GM15510 (cell line): Measurements from ENCODE around the gene TOMM7.

Experiments
- POLR2A ChIP-seq: IDR thresholded peaks from 3 replicates; pipeline ENCODE4 v1.6.1; 2011; ENCODE audit warnings: borderline replicate concordance; ENCODE audit not compliant: insufficient read length; ENCODE audit errors: extremely low read depth

The TOMM7 gene

DNA sequence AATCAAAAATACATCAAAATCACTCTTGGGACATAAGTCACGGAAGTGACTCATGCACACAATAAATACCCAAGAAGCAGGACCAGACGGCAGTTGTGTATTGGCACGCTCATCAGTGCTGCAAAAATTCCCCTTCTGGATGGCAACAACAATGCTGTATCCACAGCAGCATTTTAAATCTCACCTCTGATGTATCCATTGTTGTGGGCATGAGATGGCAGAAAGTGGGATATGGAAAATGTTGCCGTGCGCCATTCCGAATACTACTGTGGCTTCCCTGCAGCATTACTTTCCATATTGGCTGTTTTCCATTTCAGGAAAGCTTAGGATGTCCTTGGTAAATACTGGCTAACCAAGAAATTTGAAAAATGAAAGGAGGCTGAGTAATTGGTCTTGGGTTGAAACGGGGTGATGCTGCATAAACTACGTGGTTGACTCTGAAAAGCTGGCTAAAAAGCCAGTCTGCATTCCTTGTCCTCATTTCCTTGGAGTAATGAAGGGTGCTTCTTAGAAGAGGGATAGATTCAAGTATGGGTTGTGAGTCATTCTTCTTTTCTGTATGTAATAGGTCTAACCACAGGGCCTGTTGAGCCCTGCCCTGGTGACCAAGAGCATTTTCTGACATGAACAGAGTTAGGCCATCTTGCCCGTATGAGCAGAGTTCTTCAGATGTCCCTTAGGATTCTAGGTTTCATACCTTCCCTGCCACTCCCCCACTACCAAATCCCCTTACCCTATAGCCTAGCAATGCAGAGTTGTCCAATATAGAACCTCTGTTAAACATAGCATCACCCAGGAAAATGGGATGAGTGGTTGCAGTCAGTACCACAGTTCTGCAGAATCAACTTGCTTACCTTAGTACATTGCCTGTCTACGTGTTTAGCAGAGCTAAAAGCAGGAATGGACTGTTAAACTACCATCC, 36.3 kb upstream of the TOMM7 start:
- TF ChIP-seq POLR2A = peak; percentile 28

DNA sequence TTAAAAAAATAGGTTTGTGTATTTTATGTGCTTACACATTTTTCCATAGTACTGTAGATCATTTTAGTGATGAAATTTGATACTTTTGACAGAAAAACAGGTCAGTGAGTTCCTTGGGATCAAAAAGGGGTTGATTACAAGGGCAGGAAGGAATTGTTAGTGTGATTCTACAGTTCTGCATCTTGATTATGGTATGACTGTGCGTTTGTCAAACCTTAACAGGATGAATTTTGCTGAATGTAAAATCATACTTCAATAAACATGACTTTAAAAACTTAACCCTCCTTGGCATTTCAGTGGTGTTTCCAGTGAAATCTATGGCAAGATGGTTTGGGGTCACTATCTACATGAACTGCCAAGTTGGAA, 35.6 kb upstream of the TOMM7 start:
- no peak for TF ChIP-seq POLR2A

DNA sequence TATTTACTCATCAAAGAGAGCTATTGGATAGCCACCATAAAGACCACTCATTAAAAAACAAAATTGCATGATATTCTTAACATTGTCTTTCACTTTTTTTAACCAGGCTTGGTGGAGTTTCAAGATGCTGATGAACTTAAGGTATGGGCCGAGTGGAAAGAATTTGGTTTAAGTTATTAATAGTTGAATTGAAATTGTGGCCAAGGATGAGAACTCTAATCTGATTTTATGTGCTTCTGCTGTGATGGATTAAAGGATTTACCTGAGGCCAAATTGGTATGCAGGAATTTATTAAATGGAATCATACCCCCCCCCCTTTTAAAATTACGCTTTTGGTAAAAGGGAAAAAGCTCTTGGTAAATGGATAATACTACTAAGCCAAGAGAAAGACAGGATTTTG, 33.8 kb upstream of the TOMM7 start:
- no peak for TF ChIP-seq POLR2A

DNA sequence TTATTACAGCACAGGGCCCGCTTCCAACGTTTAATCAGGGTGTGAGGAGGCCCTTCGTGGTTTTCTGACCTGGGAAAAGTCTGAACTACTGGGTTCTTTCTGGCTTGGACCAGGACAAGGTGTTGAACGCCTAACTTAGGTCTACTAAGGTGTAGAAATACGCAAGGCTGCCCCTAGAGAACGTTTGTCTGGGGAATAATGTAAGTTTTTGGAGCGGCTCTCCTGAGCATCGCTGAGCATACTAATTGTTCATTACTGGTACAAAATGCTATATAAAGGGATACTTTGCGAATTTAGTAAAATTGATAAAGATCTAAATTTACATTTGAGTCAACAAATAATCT, 32.4 kb upstream of the TOMM7 start:
- no peak for TF ChIP-seq POLR2A

DNA sequence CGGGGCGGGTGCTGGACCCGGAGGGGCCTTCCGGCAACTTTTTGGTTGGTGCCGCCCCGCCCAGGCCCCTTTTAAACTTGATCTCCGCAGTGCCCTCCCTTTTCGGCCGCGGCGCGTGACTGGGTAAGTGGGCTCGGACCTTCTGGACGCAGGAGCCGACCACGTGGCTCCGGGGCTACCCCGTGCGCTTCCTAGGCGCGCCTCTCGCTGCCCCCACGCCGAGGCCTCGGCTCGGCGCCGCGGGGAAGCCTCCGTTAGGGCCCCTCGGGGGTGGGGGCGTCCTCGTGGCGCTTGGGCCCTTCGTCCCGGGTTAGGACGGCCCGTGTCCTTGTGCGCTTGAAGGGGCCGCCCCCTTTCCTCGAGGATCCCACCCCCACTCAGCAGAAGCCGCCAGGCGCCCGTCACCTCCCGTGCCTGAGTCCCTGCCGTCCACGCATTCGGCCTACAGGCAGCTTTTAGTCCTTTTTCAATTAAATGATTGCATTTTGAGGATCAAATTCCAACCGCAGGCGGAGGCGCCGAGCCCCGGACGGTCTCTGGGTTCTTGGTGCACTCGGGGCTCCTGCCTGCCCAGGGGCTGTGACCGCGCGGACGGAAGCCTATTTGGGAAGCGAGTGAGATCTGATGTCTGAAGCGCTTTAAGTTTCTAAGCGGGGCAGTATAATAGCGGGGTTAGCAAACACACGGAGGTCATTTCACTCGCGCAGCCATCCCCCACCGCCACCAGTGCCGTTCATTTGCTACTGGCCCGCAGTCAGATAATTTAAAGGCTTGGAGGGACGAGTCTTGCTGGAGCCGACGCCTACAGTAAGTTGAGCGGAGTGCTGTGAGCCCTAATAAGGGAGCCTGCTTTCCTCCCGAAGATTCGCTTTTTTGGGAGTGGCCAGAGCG, 31.8 kb upstream of the TOMM7 start:
- TF ChIP-seq POLR2A = peak; percentile 93

DNA sequence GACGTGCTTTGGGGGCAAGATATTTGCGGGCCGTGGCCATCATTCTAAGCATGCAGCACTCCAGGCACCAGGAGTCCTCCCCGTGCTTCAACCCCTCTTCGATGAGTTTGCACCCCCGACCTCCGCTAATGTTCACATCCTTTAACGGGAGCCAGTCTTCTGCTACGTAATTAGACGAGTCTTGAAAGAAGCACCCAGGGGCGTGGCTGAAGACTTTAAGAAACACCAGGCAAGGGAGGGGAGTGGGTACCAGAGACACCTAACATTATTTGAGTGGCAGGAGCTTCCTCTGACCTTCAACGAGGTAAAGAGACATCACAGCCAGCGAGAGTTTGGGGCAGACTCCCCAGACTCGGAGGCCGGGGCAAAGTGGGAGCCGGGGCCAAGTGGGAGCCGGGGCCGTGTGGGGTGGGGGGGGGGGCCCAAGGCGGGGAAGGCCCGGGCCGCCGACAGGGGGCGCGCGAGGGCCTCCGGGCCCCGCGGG, 31.1 kb upstream of the TOMM7 start:
- TF ChIP-seq POLR2A = no peak

DNA sequence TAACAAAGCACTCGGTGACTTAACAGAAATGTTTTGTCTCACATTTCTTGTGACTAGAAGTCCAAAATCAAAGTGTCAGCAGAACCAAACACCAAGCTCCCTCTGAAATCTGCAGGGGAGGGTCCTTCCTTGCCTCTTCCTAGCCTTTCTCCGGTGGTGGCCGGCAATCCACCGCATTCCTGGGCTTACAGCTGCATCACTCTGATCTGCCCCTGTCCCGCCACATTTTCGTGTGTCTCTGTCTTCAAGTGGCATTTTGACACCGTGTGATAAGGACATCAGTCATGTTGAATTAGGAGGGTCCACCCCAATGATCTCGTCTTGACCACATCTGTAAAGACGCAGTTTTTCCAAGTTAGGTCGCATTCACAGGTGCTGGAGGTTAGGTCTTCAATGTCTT, 30.5 kb upstream of the TOMM7 start:
- no peak for TF ChIP-seq POLR2A

DNA sequence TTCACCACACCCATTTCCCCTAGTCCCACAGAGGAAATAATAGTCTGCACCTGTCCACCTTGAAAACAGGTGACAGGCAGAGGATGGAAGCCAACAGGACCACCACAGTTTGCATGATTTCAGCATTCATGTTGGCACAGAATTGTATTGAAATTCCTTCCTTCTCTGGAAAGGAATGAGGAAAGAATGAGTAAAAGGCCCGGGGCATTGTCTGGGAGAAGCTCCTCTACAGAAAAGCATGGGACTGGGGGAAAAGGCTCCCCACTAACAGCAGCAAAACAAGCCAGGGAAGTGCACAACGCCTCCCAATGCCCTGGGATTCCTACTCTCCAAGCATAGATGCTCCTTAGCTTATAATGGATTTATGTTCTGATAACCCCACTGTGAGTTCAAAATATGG, 28.5 kb upstream of the TOMM7 start:
- TF ChIP-seq POLR2A = no peak

DNA sequence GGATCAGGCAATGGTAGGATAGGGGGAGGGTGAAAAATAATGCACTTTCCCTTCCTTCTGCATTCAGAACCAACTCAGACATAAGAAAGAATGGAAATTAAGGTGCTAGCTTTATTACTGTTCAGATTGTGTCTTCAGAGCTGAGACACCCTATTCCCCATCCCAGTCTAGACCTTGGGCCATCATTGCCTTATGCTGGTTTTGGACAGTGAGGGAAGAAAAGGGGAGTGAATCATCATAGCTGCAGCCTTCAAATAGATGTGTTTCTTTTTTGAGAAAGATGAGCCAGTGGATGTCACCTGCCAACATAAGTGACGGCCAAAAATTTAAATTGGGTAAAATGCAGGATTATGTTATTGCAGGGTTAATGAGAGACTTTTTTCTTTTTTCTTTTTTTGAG, 27.0 kb upstream of the TOMM7 start:
- TF ChIP-seq POLR2A = no peak

DNA sequence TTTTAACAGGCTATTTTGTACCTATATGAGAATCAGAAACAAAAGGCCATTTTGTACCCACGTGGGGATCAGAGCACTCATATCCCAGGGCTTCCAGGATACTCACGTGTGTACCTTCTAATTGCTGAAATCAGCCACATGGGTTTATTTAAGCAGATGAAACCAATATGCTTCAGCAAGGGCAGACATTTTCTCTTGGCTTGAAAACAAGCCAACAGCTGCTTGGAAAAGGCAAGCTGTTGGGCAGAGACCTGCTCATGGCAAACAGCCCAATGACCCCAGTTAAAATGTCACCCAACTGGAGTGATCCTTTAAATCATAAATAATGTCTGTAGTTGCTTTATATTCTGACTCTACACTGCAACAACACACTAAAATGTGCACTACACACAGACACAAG, 26.5 kb upstream of the TOMM7 start:
- TF ChIP-seq POLR2A = no peak

DNA sequence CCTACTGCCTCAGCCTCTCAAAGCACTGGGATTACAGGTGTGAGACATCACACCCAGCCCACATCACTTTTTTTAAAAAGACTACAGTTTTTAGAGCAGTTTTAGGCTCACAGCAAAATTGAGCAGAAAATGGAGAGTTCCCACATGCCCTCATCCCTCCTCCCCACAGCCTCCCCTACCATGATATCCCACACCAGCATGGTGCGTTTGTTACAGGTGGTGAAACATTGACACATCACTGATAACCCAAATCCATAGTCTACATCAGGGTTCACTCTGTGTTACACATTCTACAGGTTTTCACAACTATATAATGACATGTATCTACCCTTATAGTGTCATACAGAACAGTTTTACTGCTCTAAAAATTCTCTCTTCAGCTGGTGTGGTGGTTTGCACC, 24.3 kb upstream of the TOMM7 start:
- TF ChIP-seq POLR2A = no peak

DNA sequence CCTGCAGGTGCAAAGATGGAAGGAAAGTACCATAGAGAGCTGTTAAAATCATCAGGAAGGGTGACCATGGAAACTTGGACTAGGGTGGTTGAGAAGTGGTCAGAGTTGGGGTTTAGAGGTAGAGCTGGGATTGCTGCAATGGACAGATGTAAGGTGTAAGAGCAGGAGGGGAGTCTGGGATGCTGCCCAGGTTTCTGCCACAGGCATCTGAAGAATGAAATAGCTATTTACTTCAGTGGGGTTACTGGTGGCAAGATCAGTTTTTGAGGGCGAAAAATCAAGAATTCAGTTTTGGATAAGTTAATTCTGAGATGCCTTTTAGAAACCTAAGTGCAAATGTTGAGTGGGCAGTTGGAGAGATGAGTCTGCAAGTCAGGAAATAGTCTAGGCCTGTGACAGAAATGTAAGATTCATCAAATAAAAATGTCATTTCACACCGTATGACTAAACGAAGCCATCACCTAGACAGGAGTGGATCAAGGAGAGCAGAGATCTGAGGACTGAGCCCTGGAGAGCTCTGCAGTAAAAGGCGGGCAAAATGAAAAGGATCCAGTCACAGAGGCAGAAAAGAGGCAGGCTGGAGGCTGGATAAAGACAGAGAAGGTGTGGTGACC, 22.7 kb upstream of the TOMM7 start:
- TF ChIP-seq POLR2A = no peak

DNA sequence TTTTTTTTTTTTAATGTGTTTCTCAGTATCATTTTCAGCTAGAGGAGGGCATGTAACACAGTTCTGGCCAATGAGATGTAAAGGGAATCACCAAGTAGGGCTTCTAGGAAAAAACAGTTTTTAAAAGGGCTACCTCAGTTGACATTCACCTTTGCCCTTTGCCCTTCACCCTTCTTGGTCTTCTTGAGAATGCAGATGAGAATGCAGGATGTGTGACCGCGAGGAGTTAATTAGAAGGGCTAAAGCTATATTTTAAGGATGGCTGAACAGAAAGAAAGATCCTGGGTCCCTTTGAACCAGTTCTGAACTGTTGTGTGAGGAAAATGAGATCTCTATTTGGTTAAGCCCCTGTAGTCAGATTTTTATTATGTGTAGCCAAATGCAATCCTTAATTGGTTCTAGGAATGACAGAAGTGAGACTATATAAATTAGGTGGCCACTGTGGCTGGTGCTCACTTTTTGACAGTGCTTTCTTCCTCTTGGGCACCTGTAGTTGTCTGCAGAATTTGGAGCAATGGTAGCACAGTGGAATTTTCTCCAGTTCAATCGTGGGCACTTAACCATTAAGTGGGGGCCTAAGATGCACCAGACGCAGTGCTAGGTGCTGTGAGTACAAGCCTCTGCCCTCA, 21.1 kb upstream of the TOMM7 start:
- no peak for TF ChIP-seq POLR2A

DNA sequence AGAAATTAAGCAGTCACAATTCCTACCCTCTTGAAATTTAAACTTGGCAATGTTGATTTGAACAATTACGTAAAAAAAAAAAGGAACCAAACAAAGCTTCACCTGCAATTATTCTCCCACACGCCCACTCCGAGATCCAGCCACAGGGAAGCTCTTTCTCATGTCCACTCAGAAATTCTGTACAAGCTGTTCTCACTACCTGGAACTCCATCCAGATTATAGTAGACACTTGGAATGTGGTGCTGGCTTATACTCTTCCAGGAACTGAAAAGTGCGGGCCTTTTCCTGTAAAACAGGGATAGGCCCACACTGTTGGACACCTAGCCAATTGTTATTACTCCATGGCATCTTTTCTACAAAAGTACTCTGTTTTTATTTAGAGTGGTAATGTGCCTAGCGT, 20.3 kb upstream of the TOMM7 start:
- TF ChIP-seq POLR2A = no peak

DNA sequence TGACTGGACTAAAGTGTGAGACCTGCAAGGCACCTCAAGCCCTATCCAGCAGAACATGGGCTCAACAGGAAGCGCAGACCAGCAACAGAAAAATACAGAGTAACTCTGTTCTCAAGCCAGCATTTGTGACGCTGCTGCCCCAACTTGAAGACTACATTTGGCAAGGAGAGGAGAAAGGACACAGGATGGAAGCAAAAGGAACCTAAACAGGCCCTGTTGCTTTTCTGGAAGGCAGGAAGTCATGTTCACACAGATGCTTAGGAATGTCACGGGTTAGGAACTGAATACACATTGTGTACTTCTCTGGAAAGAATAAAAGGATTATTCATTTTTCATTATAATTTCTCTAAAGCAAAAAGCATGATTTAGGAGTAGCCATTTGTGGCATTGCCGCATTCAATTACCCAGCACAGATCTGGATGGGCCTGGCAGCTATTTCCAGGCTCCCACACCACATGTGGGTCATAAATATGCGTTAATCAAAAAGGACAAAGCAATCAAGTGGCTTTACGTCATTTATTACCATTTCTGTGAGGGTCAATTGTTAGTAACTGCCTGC, 19.8 kb upstream of the TOMM7 start:
- TF ChIP-seq POLR2A = no peak

DNA sequence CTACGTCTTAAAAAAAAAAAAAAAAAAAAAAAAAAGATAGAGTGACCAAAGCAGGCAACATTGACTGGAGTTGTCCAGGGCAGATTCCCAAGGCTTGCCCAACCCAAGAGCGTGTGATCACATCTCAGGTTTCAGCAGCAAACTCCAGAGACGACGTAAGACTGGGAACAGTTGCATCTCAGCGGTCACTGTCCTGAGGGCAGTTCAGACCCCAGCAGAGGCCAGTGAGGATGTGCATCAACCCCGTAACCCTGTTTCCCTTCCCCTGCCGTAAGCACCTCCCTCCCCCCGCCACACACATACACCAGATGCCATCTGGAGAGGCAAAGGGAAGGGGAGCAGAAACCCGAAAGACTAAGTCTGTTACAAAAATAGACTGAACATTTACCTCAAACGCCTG, 19.3 kb upstream of the TOMM7 start:
- no peak for TF ChIP-seq POLR2A

DNA sequence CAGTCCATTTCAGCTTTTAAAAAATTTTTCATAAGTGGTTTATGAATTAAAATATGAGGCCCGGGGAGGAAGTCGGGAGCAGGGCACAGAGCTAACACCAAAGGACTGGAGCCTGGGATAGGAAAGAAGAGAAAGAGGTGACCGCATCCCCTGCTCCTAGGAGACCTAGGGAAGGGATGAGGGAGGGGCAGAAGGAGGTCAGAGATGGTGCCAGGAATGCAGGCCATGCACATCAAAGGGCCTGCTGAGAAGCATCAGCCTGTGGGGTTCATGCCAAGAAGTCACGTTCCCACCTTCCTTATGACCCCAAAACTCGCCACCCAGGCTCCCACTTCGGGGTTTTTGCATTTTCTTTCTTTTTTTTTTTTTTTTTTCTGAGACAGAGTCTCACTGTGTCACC, 14.7 kb upstream of the TOMM7 start:
- TF ChIP-seq POLR2A = no peak
